ENCODE measurements around the gene ACIN1. TPM values are rescaled to one million over a fixed set of nuclear protein-coding genes. Genes with fewer than 3 reads are reported as not detected.
A peak's percentile ranks its signal among the peaks of the same experiment; 100 is the strongest.

ACIN1 gene
- total and polyA plus RNA-seq, 2 of the 13 experiments (the other 11 are each of a cell fraction or from before 2014, with no cell fraction given): 165 to 183 TPM

GRCh38 chr14:23115039-23115731, 20.2 kb upstream of the ACIN1 start (continued):
- TF ChIP-seq, protein P1, sequence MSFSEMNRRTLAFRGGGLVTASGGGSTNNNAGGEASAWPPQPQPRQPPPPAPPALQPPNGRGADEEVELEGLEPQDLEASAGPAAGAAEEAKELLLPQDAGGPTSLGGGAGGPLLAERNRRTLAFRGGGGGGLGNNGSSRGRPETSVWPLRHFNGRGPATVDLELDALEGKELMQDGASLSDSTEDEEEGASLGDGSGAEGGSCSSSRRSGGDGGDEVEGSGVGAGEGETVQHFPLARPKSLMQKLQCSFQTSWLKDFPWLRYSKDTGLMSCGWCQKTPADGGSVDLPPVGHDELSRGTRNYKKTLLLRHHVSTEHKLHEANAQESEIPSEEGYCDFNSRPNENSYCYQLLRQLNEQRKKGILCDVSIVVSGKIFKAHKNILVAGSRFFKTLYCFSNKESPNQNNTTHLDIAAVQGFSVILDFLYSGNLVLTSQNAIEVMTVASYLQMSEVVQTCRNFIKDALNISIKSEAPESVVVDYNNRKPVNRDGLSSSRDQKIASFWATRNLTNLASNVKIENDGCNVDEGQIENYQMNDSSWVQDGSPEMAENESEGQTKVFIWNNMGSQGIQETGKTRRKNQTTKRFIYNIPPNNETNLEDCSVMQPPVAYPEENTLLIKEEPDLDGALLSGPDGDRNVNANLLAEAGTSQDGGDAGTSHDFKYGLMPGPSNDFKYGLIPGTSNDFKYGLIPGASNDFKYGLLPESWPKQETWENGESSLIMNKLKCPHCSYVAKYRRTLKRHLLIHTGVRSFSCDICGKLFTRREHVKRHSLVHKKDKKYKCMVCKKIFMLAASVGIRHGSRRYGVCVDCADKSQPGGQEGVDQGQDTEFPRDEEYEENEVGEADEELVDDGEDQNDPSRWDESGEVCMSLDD (CRISPR knock-in tag; IDR thresholded peaks at IDR 0.05; ENCODE audit: borderline replicate concordance): peak; percentile 33; the same call in 1 of the 2 replicates
- TF ChIP-seq RFXANK (CRISPR knock-in tag; IDR thresholded peaks at IDR 0.05): no peak
- TF ChIP-seq MIXL1 (CRISPR knock-in tag; IDR thresholded peaks at IDR 0.05): no peak
- TF ChIP-seq ZNF234 (CRISPR knock-in tag; conservative IDR thresholded peaks at IDR 0.05): 0 out of 2 replicates have a peak, but pooled peaks have one; percentile 35
- 0 out of 2 replicates have a peak, but pooled peaks have one; percentile 41 for TF ChIP-seq AHR (CRISPR knock-in tag; IDR thresholded peaks at IDR 0.05)
- no peak for TF ChIP-seq ATF5 (CRISPR knock-in tag; IDR thresholded peaks at IDR 0.05; ENCODE audit: low read depth)
- TF ChIP-seq ZC3H13 (CRISPR knock-in tag; IDR thresholded peaks at IDR 0.05): no peak
- no peak for TF ChIP-seq TCF12 (IDR thresholded peaks at IDR 0.05)
- no peak for TF ChIP-seq TCF12 (CRISPR knock-in tag; IDR thresholded peaks at IDR 0.05)
- TF ChIP-seq, protein P2, sequence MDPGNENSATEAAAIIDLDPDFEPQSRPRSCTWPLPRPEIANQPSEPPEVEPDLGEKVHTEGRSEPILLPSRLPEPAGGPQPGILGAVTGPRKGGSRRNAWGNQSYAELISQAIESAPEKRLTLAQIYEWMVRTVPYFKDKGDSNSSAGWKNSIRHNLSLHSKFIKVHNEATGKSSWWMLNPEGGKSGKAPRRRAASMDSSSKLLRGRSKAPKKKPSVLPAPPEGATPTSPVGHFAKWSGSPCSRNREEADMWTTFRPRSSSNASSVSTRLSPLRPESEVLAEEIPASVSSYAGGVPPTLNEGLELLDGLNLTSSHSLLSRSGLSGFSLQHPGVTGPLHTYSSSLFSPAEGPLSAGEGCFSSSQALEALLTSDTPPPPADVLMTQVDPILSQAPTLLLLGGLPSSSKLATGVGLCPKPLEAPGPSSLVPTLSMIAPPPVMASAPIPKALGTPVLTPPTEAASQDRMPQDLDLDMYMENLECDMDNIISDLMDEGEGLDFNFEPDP (CRISPR knock-in tag; conservative IDR thresholded peaks at IDR 0.05): no peak

All from HepG2 (cell line).